HG02678 (cell line): Measurements from ENCODE around the gene NBEA.

ENCODE experiments used
- ATAC-seq: cut with Tn5 transposase; IDR thresholded peaks from one replicate; pipeline ENCODE4 v1.9.1; 2021; ENCODE audit warnings: mild to moderate bottlenecking, moderate library complexity; ENCODE audit not compliant: unreplicated experiment

NBEA gene

DNA sequence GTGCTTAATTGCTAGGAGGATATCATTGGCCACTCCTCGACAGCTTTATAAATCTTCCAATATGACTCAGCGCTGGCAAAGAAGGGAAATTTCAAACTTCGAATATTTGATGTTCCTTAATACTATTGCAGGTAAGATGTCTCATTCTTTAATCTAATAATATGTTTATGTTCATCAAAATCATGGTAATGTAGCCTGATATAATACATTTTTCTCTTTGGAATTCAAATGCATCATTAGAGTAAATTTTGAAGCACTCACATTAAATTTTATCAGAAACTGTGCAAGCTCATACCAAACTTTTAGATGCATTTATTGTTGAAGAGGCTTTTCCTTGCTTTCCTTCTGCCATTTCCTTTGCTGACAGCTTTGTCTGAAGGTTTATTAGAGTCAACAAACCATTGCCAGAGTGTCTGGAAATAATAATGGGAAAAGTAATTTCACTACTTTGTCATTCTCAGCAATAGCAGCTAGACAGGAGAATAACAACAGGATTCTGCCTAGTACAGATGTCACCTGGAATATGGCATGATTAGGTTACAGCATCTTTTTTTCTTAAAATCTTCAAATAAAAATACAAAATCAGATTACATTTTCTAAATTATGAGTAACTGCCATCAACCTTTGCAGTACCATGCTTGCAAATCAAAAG lies 613.0 kb downstream of the NBEA start:
- ATAC-seq = no peak

DNA sequence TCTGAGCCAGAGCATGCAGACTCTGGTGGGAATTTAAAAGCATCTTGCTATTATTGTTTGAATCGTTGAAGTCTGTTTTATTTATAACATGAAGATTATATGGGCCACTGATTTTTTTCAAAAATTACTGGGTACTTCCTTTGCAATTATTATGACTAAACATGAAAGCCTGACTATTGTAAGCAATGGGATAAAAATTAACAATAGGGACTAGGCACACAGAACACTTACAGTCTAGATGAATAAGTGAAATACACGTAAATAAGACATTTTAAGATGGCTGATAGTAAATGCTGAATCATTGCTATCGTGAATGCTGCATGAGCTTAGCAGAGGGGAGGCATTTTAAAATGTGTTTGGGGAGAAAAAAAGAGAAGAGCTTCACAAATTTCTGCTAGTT lies 615.4 kb downstream of the NBEA start:
- ATAC-seq = no peak

DNA sequence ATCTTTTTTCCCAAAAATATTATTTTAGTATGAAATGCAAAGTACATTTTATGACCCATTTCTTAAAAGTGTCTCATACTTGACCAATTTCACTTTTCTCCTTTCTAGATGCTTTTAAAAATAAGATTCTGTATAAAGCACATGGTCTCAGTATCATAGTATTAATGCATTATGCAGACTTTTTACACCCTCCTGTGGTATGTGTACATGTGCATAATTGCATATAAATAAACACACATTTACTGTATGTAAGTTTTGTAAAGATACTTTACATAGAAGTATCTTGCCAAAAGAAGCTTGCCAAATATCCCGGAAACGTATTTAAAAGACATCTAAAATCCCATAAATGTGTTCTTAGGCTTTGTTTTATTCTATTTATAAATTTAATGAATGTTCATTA lies 619.5 kb downstream of the NBEA start:
- no peak for ATAC-seq

DNA sequence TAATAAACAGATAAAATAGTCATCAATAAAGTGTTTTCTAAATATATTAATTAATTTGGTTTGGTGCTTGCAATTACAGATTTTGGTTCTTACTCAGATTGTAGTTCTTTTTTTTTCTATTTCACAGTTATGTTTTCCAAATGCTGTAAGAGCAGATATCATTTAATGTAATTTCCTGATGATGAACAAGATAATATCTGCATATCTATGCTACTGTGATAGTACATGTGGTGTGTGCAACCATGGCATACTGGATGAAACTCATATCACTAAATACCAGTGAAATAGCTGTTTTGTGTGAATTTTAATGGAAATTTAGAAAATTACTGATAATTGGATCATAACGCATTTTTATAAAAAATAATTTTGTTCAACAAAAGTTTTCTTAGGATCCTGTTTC lies 623.2 kb downstream of the NBEA start:
- no peak for ATAC-seq

DNA sequence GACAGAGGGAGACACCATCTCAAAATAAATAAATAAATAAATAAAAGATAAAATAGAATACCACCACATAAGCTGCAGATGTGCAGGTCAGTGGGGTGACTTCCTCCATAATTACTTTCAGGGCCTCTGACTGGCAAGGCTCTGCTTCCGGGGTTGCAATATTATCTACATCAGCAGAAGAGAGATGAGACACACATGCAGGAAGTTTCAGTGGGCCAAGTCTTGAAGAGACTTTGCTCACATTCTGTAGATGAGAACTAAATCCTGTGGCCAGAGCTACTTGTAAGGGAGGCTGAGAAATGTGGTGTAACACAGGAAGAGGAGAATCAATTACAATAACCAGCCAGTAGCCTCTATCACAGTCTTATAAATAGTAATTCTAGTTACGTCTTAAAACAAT lies 624.3 kb downstream of the NBEA start:
- ATAC-seq = no peak

GRCh38 chr13:35567406-35567980 lies 625.4 kb downstream of the NBEA start:
- ATAC-seq = no peak

DNA sequence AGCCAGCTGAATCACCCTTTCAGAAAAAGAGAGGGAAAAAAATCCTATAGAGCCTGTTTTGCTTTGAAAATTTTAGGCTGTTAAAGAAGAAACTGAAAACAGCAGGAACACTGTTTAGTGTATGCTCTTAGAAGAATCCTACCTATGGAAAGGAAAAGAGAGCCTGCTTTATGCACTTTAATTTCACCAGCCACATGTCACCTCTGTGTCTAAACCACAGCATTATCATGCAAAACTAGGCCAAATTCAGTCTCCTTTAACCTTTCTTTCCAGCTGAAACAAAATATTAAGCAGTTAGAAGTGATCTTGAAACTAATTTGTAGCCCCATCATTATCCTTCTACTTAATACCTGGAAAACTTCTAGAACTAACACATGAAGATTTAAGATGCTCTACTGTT lies 631.6 kb downstream of the NBEA start:
- no peak for ATAC-seq

GRCh38 chr13:35592457-35592856 lies 650.4 kb downstream of the NBEA start:
- no peak for ATAC-seq

DNA sequence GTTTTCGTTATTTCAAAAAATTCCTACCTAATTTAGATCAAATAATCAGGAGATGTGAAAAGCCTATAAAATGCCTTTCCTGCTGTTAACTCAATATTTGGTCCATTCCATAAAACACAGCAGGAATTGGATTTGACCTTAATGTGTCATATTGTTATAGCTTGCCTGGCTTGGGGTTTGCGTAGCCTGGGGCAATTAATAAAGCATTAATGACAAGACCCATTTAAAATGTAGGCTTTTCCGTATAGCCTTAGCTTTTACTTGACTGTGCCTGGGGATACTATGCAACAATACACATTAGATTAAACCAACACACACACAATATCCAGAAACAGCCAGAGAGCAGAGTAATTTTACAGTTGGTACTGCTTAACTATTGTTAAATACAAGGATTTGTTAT lies 651.6 kb downstream of the NBEA start:
- ATAC-seq = no peak

DNA sequence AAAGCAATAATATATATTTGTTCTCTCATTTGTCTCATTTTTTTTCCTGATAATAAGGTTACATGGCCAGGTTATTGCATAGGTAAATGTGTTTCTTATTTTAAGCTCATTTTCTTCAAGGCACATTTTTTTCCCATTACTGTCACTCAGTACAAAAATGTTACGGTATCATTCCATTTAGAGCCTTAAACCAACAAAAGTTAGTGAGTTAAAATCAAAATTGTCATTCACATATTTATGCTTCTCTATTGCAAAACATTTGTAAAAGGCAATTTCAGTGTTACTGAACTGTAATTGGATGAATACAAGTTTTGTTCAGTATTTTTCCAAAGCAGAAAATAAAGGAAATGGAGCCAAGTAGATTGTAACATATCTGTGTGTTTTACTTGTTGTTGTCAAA lies 652.0 kb downstream of the NBEA start:
- ATAC-seq = no peak

GRCh38 chr13:35595181-35595580 lies 653.1 kb downstream of the NBEA start:
- no peak for ATAC-seq

- no peak for ATAC-seq
Measured at GRCh38 chr13:35596321-35597030, 654.4 kb downstream of the NBEA start.

DNA sequence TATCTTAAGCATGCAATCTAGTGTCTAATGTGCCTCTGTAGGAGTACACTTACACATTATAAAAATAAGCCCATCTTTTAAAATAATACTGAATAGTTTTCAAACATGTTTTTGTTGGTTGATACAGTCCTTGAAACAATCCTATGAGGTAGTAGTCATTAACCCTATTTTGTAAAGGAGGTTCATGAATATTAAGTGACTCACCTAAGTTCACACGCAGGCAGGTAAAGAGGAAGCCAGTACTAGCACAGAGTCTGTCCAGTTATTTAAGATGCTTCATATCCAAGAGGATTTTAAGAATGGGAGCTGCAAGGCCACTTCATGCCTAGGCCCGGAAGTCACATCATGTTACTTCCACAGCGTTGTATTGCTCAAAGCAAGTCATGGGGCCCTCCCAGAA lies 655.4 kb downstream of the NBEA start:
- no peak for ATAC-seq

GRCh38 chr13:35598233-35598632 lies 656.2 kb downstream of the NBEA start:
- no peak for ATAC-seq

DNA sequence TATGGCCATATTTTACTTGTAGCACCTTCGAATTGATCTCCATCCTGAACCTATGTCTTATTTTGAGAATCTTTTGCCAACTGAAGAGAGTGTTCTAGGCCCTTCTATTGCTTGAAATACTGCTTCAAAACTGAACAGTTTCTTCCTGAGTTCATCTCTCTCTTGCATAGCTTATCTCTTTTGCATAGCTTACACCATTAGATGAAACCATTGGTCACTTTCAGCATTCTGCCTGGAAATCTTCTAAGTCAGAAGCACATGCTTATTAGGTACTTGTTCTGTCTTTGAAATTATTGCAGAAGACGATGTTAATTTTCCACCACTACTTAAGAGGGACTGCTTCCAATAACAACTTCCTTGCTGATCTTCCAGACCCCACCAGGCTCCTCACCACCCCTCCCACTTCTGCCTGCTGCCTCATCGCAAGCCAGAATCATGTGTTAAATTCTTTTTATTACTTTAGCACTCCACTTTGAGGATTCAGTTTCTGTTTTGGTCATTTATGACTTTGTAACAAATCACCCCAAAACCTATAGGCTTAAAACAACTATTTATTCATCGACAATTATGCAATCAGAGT lies 656.8 kb downstream of the NBEA start:
- no peak for ATAC-seq

DNA sequence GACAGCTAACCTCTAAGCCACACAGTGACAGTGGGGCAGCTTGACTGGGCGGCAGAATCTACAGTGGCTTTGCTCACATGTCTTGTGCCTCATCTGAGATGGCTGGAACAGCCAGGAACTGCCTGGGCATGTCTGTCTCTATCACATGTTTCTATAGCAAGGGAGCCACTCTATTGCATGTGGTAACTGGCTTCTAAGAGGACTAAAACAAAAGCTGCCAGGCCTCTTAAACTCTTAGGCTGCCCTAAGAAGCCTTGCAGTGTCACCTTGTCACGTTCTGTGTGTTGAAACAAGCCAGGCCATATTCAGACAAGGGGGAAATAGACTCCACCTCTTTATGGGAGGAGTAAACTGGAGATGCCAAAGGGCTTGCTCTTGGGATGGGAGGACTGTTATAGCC lies 657.3 kb downstream of the NBEA start:
- no peak for ATAC-seq

GRCh38 chr13:35600137-35600536 lies 658.1 kb downstream of the NBEA start:
- ATAC-seq = no peak

- ATAC-seq = no peak
Measured at GRCh38 chr13:35603593-35604285, 661.7 kb downstream of the NBEA start.

DNA sequence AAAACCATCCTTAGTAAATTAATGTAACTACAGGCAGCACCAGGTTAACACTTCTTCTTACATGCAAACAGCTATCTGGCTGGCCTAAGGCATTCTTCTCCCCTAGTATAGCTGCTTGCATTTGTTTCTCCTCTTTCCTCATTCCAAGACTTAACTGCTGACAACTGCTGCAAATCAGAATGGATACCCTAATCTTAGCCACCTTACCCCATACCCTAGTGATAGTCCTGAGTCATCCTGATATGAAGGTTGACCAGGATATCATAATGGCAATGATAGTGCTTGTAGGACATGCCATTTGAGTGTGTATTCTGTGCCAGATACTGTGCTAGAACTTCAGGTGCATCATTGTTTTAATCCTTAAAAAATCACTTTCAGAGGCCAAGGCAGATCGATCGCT lies 672.6 kb downstream of the NBEA start:
- no peak for ATAC-seq

DNA sequence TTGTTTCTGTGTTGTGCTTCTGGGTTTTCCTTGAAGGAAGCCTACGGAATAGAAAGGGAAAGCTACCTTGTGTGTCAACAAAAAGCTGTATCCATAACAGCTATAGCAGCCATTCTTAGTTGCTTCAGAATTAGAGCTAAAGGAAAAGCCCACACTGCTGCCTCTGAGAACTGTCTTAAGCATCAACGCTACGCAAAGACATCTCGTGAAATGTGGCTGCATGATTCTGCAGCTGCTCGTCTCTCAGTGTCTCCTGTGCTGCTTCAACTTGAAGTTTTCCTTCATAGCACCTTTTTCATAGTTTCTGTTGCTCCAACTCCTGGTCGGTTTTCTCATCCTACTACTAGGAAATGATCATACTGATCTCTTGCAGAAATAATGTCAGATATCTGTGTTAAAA lies 675.4 kb downstream of the NBEA start:
- no peak for ATAC-seq

- ATAC-seq = no peak
Measured at GRCh38 chr13:35618565-35619083, 676.6 kb downstream of the NBEA start.
